ENCODE results near the gene NOTUM.
"Not testable (repeated sequence)": the region's sequence is repeated elsewhere in the genome, so short reads cannot be mapped to it uniquely, and the experiment has no call there.

NOTUM gene

DNA sequence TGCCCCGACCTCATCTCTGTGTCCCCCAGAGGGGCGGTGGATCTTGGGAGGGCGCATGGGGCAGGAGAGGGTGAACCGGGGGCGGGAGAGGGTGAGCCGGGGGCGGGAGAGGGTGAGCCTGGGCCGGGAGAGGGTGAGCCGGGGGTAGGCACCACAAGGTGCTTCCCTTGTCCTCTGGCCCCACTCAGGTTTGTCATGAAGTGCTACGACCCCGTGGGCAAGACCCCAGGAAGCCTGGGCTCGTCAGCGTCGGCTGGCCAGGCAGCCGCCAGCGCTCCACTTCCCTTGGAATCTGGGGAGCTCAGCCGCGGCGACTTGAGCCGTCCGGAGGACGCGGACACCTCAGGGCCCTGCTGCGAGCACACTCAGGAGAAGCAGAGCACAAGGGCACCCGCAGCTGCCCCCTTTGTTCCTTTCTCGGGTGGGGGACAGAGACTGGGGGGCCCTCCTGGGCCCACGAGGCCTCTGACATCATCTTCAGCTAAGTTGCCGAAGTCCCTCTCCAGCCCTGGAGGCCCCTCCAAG lies 35.3 kb upstream of the NOTUM start:
- no peak for FAIRE-seq

DNA sequence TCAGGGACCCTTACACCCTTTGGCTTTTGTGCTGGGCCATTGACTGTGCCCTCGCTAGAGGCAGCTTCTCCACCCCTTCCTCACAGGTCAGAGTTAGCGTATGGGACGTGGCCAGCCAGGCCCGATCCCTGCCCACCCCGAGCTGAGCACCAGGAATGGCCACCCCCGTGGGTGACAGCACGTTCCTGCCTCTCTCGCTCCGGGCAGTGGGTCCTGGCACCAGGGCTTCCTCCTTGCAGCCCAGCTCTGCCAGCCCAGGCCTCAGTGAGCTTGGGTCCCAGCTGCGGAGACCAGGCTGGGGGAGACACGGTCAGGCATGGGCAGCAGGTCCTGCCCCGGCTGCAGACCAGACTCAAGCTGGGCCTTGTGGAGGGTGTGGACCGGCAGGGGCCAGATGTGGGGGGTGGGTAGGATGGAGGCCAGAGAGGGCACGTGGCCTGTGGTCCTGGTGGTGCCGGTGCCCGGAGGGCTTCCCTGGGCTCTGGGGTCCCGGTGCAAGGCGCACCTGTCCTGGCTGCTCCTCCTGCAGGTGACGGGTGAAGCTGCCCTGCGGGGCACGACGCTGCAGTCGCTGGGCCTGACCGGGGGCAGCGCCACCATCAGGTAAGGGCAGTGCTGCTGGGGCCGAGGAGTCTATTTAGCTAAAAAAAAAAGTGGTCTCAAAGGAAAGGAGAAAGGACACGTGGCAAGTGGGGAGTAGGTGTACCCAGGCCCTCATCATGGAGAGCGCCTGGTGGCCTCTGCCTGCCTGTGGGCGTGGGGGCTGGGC lies 34.7 kb upstream of the NOTUM start:
- no peak for FAIRE-seq

DNA sequence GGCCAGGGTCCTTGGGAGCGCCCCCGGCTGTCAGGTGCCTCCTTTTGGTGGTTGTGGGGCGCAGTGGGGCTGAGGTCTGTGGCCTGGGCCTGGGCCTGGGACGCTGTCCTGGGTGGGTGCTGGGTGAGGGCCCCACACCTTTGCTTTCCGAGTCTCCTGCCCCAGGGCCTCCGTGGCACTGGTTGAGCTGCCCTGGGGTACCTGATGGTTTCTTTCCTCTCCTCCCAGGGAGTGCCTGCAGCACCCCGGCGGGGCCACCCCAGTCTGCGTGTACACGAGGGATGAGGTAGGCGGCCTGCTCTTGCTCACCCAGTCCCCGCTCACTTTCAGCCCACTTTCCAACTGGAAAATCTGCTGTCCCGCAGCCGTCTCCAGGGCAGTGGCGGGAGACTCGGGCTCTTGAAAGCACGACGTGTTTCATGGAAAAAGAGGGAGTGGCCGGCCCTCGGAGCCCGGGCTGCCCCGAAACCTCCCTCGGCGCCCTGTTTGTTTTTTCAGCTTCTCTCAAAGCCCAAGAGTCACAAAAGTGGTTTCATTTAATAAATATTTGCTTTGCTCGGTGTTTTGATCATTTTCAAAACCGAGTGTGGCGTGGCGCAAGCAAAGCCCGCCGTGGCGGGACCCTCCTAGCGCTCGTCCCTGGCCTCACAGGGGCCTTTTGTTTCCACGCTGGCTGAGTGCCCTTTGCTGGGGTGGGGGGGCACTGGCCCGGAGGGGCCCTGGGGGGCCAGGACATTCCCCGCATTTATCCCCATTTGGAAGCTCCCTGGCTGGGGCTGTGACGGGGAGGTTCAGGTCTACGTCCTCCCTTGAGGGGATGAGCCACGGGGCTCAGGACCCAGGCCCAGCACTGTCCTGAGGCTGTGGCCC lies 33.8 kb upstream of the NOTUM start:
- FAIRE-seq, result no peak

DNA sequence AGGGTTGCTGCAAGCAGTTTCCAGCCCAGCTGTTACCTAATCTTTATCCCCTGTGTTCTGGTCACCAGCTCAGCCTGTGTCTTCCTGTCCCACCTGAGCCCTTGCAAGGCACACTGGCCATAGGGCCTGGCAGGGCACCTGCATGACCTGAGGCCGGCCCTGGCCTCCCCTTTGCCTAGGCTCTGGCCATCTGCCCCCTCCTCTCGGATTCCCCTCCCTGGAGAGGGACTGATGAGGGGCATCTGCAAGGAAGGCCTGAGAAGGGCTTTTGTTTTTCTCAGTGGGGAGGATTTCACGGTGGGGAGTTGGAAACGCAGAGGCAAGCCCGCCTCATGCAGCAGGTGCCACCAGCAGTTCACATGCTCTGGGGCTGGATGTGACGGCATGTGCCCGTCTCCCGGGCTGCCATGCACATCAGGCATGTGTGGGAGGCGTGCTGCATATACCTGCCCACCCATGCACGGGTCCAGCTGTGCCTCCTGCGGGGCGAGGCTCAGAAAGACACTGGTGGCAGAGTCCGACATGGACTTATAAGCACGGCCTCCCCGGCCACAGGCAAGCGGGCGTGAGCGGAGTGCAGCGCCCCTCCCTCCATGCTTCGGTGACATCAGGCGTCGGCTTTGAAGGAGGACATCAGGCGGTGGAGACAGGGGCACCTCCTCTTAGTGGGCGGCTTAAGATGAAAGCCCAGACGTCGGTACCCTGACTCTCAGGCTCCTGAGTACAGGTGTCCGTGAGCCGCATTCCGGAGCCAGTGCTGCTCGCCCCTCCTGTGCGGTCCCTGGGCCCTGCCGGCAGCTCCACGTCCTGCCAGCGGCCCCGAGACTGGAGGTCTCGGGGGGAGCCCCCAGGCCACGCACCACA lies 33.0 kb upstream of the NOTUM start:
- no peak for FAIRE-seq

DNA sequence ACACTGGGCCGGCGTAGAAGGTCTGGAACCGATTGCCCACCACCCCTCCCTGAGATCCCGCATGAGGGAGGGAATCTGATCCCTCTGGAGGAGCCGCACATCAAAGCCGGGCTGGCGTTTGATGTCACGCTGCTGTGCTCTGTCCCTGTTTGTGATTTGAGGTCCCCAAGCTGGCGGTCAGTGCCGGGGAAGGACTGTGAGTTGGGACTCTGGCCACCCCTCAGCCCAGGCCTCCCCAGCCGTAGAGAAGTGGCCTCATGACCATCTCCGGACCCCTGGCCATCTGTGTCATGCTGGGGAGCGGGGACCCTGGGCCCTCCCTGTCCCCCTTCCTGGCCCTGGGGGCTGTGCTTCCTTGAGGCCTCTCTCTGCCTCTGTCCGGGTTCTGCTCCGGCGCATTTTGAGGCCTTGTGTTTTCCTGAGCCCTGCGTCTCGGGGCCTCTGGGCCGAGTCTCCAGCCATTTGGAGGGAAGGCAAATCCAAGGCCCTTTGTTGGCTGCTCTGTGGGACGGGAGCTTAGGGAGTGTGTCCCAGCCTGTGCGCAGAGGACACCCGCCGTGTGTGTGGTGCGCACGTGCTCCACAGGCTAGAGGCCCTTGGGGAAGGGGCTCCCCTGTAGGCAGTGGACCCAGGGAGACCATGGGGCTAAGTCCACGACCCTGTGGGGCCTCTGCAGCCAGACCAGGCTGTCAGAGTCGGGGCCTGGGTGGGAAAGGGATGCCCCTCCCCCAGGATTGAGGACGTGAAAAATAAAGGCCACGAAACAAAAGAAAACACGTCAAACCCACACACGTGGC lies 31.5 kb upstream of the NOTUM start:
- FAIRE-seq, result no peak

DNA sequence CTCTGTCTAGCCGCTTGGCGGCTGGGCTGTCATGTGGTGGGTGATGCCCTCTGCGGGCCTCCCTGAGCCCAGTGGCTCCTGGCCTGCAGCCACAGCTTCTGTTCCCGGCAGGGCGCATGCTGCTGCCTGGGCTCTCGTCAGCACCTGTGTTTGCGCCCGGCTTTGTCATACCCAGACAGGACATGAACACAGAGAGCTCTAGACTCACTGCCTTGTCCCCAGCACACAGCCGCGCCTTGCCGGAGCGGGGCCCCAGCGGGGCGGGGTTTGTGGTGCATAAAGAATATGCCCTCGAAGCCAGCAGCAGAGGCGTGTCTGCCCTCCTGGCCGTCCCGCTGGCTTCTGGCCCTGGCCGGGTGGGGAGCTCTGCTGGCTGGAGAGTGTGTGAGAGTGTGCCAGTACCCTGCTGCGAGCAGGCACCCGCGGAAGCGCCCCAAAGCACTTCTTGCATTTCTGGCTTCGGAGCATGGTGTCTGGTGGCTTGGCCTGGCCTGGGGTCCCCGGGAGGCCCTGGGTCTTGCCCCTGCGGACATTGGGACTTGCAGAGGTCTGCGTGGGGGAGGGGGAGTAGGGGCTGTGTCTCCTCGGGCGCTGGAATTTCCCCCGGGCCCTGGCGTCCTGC lies 30.8 kb upstream of the NOTUM start:
- FAIRE-seq, result no peak

DNA sequence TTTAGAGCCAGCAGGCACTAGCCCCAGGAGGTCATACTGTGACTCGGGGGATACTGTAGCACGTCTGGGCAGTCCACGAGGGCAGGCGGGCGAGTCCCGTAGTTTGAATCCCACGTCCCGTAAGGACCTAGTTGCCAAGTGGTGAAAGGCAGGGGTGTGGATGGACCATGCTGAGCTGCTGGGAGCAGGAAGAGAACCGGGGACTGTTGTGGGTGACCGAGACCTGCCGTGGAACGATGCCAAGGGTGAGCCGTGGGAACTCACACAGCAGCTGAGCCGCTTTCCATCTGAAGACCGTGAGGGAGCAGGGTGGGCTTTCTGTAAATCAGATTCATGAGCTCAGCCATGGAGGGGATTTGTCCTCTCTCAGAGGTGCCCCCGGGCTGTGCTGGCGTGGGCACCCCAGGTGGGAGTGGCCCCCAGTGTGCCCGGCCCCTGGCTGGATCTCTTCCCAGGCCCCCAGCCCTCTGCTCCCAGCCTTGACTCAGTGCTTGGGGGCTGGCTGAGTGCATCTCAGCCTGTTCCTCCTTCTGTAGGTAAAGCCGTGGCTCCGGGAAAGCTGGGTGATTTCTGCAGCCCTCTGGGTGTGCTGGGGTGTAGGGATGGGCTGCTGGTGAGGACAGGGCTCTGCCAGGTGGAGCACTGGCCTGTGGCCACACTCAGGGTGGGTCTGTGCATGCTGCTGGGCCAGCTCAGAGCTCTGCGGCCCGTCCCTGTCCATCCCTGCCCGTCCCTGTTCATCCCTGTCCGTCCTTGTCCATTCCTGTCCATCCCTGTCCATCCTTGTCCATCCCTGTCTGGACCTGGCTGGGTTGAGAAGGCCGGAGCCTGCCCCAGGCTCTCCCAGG lies 30.1 kb upstream of the NOTUM start:
- FAIRE-seq, result no peak

DNA sequence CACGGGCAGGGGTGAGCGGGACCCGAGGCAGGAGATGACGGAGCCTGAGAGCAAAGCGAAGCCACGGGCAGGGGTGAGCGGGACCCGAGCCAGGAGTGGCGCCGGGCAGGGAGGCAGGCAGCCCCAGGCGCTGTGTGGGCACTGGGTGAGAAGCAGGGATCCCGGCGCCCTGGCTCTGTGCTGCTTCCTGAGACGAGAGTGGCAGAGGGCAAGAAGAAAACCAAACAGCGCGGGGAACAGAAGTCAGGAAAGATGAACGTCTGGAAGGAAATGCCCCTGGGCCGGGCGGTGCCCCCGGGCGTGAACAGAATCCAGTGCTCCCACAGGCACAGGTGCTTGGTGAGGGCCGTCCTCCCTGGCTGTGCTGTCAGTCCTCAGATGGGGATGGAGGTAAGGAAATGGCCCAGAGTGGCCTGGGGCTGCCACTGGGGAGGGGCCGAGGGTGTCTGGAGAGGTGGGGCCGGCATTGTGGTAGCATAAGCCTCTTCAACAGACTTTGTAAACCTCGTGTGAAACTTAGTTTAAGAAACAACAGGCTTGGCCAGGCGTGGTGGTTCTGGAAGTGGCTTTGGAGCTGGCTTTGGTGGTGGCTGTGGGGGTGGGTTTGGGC lies 26.3 kb upstream of the NOTUM start:
- no peak for FAIRE-seq

DNA sequence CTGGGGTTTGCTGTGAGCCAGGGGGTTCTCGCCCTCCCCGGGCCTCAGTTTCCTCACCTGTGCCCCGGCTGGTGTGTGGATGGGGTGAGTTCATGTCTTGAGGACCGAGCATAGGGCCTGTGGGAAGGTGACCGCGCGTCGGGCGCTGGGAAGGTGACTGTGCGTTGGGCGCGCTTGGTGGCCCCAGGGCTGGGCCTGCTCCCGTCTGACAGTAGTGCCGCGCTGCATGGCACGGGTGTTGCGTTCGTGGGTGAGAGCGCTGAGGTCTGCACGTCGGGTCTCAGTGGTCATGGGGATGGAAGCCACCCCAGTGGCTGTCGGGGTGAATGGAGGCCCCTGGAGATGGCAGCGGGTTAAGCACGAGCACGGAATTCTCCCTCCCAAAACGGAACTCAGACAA lies 25.6 kb upstream of the NOTUM start:
- no peak for FAIRE-seq

DNA sequence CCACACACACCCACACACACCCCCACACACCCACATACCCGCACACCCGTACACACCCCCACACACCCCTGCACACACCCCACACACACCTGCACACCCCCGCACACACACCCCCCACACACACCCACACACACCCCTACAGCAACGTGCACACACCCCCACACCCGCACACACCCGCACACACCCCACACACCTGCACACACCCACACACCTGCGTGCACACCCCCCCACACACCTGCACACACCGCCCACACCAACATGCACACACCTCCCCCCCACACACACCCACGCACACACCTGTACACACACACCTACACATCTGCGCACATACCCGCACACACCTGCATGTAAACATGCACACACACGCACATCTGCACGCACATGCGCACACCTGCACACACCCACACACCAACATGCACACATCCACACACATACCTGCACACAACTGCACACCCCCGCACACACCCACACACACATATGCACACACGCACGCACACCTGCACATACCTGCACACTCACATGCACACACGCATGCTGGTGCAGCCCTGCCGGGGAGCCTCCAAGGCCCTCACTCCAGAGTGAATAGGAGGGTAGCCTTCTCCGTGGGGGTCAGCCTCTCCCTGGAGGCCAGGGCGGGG lies 23.9 kb upstream of the NOTUM start:
- no peak for FAIRE-seq

DNA sequence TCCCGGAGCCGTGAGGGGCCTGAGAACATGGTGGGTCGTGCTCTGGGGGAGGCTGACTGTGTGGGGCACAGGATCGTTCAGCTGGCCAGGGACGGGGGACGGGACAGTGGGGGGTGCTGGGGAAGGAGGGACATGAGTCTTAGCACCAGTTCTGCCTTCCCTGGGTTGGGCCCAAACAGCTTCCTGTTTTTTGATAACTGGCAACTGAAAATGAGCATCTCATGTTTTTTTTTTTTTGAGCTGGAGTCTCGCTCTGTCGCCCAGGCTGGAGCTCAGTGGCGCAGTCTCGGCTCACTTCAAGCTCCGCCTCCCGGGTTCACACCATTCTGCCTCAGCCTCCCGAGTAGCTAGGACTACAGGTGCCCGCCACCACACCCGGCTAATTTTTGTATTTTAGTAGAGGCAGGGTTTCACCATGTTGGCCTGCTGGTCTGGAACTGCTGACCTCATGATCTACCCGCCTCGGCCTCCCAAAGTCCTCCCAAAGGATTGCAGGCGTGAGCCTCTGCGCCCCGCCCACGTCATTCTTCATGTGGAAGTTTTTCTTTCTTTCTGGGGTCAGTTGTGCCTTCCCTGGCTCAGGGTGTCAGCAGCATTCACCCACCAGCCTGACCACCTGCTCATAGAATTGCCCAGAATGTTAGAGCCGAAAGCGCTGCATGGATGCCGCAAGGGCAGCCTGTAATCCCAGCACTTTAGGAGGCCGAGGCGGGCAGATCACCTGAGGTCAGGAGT lies 22.8 kb upstream of the NOTUM start:
- FAIRE-seq, result no peak

DNA sequence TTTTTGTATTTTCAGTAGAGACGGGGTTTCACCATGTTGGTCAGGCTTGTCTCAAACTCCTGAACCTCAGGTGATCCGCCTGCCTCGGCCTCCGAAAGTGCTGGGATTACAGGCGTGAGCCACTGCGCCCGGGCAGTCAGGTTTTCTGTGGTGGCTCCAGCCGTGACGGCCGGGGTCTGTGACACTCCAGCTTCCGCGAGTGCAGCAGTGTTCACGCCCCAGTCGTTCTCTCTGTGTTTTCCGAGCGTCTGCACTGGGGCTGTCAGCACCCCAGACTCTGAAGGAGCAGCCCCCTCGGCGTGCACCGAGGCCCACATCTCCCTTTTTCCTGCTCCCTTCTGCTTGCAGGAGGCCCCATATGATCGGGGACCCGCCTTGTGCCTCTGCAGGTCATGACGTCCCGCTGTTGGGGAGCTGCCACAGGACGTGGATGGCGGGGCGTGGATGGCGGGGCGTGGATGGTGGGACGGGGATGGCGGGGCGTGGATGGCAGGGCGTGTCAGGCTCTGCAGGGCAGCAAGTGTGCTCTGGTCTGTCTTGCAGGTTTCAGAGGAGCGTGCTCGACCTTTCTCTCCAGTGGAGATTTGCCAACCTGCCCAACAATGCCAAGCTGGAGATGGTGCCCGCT lies 22.1 kb upstream of the NOTUM start:
- no peak for FAIRE-seq

DNA sequence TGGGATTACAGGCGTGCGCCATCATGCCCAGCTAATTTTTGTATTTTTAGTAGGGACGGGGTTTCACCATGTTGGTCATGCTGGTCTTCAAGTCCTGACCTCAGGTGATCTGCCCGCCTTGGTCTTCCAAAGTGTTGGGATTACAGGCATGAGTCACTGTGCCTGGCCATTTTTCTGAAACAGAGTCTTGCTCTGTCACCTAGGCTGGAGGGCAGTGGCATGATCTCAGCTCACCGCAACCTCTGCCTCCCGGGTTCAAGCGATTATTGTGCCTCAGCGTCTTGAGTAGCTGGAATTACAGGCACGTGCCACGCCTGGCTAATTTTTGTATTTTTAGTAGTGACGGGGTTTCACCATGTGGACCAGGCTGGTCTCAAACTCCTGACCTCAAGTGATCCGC lies 20.5 kb upstream of the NOTUM start:
- FAIRE-seq, result not testable (repeated sequence)

DNA sequence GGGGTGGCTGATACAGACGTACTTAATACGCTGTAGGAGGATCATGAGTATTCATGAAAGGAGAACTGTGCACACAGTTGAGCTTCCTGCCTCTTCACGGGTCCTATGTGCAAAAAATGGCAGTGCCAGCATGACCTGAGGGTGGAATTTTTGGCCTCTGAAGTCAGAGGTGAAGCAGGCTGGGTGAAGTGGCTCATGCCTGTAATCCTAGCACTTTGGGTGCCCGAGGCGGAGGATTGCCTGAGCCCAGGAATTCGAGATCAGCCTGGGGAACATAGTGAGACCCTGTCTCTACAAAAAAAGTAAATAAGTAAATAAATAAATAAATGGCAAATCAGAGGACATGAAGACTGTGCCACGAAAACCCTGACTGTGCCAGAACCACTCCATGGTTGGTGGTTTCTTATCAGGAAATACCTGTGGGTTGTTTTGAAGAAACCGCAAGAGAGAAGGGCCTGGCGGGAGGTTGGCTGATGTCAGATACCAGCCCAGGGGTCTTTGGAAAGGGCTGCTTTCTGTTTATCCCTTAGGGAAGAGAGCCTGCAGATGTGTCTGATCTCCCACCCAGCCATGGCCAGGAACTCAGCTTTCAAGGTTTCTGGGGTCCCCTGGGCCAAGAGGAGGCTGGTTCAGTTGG lies 19.8 kb upstream of the NOTUM start:
- no peak for FAIRE-seq

DNA sequence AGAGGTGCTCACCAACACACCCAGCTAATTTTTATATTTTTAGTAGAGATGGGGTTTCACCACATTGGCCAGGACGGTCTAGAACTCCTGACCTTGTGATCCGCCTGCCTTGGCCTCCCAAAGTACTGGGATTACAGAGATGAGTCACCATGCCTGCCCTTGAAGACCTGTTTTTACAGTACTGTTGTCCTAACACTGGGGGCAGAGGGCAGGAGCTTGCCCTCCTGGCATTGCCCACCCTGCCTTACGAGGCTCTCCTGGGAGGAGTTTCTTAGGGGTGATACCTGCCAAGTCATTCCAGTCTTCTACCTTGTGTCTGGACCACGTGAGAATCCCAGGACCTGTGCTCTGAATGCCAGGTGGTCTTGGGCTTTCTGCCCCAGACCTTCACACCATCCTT lies 19.1 kb upstream of the NOTUM start:
- FAIRE-seq, result no peak

DNA sequence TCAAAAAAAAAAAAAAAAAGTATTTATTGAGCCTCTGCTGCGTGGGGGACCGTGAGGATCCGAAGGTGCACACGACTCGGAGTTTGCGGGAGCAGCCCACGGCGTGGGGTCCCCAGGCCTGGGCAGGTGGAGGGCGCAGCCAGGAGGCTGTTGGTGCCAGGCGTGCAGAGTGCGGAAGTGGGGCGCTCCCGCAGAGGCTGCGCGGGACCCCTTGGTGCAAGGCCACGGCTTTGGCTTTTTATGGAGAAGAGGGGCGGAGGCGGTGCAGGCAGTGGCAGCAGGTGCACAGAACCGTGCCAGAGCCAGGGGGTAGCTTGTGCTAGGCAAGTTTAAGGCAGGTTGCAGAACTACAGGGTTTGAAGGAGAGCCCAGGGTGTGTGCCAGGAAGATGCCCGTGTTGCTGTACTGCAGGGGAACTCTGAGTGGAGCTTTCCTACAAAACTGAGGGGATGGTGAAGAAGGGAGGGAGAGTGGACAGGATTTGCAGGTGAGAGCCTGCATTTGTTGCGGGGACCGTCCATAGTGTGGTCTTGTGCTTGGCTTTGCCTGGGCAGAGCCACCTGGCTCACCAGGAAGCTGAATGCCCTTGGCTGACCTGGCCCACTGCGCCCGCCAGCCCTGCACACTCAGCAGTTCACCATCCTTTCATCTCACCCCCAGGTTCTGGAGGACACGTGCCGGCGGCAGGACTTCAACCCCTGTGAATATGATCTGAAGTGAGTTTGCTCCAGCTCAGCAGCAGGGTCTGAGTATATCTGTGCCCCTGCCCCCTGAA lies 17.7 kb upstream of the NOTUM start:
- FAIRE-seq, result no peak

DNA sequence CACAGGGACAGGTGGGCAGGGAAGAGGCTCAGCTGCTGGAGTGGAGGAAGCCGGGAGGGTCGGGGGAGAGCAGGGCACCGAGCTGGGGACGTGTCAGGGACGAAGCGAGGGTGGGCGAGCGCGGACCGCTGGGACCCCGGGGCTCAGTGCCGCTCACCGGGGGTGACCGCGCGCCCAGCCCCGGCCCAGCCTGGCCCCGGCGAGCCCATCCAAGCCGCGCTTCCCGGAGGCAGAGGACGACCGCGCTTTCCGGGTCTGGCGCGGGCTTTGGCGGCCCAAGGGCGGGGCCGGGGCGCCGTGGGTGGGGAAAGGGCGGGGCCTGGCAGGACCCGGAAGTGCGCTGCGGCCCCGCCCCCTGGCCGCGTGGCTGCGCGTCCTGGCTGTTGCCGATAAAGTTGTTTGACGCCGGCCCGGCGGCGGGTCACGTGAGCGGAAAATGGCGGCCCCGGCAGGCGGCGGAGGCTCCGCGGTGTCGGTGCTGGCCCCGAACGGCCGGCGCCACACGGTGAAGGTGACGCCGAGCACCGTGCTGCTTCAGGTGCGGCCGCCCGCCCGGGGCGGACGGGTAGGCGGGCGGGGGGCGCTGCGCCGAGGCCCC lies 16.3 kb upstream of the NOTUM start, which contains the start of gene ASPSCR1:
TSS of gene ASPSCR1 (plus strand) at position 419 of the 598 bp plus-strand sequence. CDS start at position 437, 18 bp downstream.
- no peak for FAIRE-seq

Measured in A204.1 (cell line).